PC-3 (cell line): ENCODE measurements around the gene IRAG1.

Experiments
- EZH2 ChIP-seq: fragments of 300-600 bp; sonication (generic); IDR thresholded peaks from one replicate; pipeline ENCODE4 v1.6.1; 2017; ENCODE audit warnings: antibody characterized with exemption, mild to moderate bottlenecking, low read length; ENCODE audit not compliant: unreplicated experiment
- TF ChIP-seq, protein P1 (sequence below): fragments of 300-600 bp; sonication (generic); conservative IDR thresholded peaks from 2 replicates; pipeline ENCODE4 v1.5.1; 2017; ENCODE audit warnings: antibody characterized with exemption, low read depth, mild to moderate bottlenecking, low read length

DNA sequence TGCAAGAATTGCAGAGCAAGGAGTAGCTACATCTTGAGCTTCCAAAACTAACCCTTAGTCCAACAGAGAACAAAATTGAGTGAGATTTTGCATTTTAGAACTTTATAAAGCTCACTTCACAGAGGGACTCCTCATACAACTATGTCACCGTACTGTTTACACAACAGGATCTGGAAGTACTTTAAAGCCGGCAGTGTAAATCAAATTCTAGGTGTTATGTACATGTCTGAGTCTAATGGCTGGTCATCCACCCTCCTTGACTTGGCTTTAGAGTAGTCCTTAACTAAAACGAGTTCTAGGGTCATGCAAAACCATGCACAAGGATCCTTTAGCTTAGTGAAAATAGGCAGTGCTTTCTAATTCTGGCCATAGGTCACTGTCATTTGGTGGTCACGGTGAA lies 23.5 kb downstream of the IRAG1 start:
- TF ChIP-seq, protein P1, sequence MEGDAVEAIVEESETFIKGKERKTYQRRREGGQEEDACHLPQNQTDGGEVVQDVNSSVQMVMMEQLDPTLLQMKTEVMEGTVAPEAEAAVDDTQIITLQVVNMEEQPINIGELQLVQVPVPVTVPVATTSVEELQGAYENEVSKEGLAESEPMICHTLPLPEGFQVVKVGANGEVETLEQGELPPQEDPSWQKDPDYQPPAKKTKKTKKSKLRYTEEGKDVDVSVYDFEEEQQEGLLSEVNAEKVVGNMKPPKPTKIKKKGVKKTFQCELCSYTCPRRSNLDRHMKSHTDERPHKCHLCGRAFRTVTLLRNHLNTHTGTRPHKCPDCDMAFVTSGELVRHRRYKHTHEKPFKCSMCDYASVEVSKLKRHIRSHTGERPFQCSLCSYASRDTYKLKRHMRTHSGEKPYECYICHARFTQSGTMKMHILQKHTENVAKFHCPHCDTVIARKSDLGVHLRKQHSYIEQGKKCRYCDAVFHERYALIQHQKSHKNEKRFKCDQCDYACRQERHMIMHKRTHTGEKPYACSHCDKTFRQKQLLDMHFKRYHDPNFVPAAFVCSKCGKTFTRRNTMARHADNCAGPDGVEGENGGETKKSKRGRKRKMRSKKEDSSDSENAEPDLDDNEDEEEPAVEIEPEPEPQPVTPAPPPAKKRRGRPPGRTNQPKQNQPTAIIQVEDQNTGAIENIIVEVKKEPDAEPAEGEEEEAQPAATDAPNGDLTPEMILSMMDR, result no peak
- no peak for TF ChIP-seq EZH2
